A673 (cell line): ENCODE results near the gene PPAN. TPM values are rescaled to one million over a fixed set of nuclear protein-coding genes. Genes with fewer than 3 reads are reported as not detected.

Experiments
- BruUV-seq: library from RNA; stranded (reverse); fragments of 400-500 nt; replicated peaks from 2 replicates; lab custom pipeline; 2021; lab: Mats Ljungman, UMichigan
- CTCF ChIA-PET: fragments of 300-600 bp; sonication (Branson Sonifier 250); formaldehyde crosslinking; loops from one replicate; lab custom pipeline; 2022; ENCODE audit warnings: antibody characterized with exemption; lab: Charles Lee
- POLR2A ChIA-PET: fragments of 300-600 bp; sonication (Branson Sonifier 250); formaldehyde crosslinking; loops from one replicate; lab custom pipeline; 2022; ENCODE audit warnings: antibody characterized with exemption; ENCODE audit not compliant: low non-redundant PET; lab: Charles Lee
- DNase-seq: peaks from one replicate; pipeline ENCODE4 v3.0.0-alpha.2; 2015; ENCODE audit warnings: low spot score
- H3K27ac ChIP-seq: fragments of 200-600 bp; sonication (generic); 2 replicates; pipeline ENCODE4 v1.5.1; 2016; ENCODE audit warnings: mixed run types, low read depth, mild to moderate bottlenecking, mixed read lengths, antibody characterized with exemption, low read length; ENCODE audit not compliant: poor library complexity, severe bottlenecking
- H3K27me3 ChIP-seq: fragments of 200-600 bp; sonication (generic); replicated peaks from 2 replicates; pipeline ENCODE4 v1.6.1; 2017; ENCODE audit warnings: mixed run types, low read depth, mild to moderate bottlenecking, mixed read lengths, antibody characterized with exemption, low read length; ENCODE audit not compliant: insufficient read depth, poor library complexity
- H3K36me3 ChIP-seq: fragments of 200-600 bp; sonication (generic); 2 replicates; pipeline ENCODE4 v1.6.1; 2016; ENCODE audit warnings: mixed run types, mild to moderate bottlenecking, mixed read lengths, antibody characterized with exemption, low read length; ENCODE audit not compliant: insufficient read depth, poor library complexity, severe bottlenecking
- H3K4me1 ChIP-seq: fragments of 200-600 bp; sonication (generic); 2 replicates; pipeline ENCODE4 v1.6.1; 2017; ENCODE audit warnings: mixed run types, mild to moderate bottlenecking, mixed read lengths, antibody characterized with exemption, low read length; ENCODE audit not compliant: insufficient read depth, poor library complexity, severe bottlenecking
- H3K4me3 ChIP-seq: fragments of 200-600 bp; sonication (generic); 2 replicates; pipeline ENCODE4 v1.5.1; 2016; ENCODE audit warnings: low read depth, mixed run types, mild to moderate bottlenecking, mixed read lengths, low read length; ENCODE audit not compliant: poor library complexity, severe bottlenecking
- H3K9me3 ChIP-seq: fragments of 200-600 bp; sonication (generic); 2 replicates; pipeline ENCODE4 v1.6.1; 2016; ENCODE audit warnings: mixed run types, low read depth, mild to moderate bottlenecking, mixed read lengths, antibody characterized with exemption, low read length; ENCODE audit not compliant: poor library complexity, severe bottlenecking
- CTCF ChIP-seq: fragments of 300-800, 200-600 bp; sonication (generic); conservative IDR thresholded peaks from 2 replicates; pipeline ENCODE4 v1.5.1; 2017; ENCODE audit warnings: low read depth, mild to moderate bottlenecking, antibody characterized with exemption, low read length, moderate library complexity, mixed read lengths
- EZH2 ChIP-seq: fragments of 200-600 bp; sonication (generic); IDR thresholded peaks from 2 replicates; pipeline ENCODE4 v1.6.1; 2017; ENCODE audit warnings: borderline replicate concordance, low read depth, mild to moderate bottlenecking, mixed read lengths, antibody characterized with exemption, low read length; ENCODE audit not compliant: poor library complexity, severe bottlenecking
- intact Hi-C: fragments of 100-400 bp; cut with micrococcal nuclease; formaldehyde crosslinking; loops from one replicate; pipeline ENCODE4 v1.10.0; 2022; ENCODE audit not compliant: unreplicated experiment
- total RNA-seq: library from RNA; stranded (reverse); gene quantifications from 2 replicates; pipeline ENCODE4 v1.2.3, GENCODE V29; 2021

The PPAN gene
- total RNA-seq, 1 experiment from 2014 or later: 132 TPM

- Histone ChIP-seq H3K36me3 (no peaks in the 10 kb centered on the region), H3K27ac (no peak overlapping the region), H3K9me3 (no peaks in the 10 kb centered on the region), H3K27me3 (no peaks in the 10 kb centered on the region), H3K4me1 (no peaks in the 10 kb centered on the region), H3K4me3 (no peak overlapping the region)
- BruUV-seq: no TSS peak
- no peak for DNase-seq
- no peak for TF ChIP-seq EZH2
- ChIA-PET CTCF (no interaction called here), POLR2A (no interaction called here)
- intact Hi-C loops: no loop called here
Observed at GRCh38 chr19:10076535-10076934, 29.6 kb upstream of the PPAN start.

DNA sequence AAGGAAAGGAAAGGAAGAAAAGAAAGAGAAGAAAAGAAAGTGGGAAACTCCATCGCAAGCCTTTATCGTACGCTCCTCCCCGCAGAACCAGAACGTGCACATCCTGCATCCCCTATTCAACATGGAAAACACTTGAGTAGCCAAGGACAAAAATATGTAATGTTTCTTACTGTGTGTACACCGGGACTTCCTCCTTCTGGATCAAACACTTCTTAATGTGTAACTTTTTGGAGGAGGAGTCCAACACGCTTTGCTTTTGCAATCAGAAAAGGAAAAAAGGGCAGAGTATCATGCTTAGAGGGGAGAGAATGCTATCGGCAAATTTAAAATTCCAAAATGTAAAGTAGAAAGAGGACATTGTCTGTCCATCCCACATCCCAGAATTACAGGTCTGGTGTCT is 27.8 kb upstream of the PPAN start:
- no peaks in the 10 kb centered on the region for H3K4me1 ChIP-seq
- CTCF ChIA-PET: no interaction called here
- POLR2A ChIA-PET: no interaction called here
- H3K4me3 ChIP-seq: no peak overlapping the region
- no peaks in the 10 kb centered on the region for H3K27me3 ChIP-seq
- TF ChIP-seq EZH2: no peak
- TF ChIP-seq CTCF: no peak
- no peaks in the 10 kb centered on the region for H3K36me3 ChIP-seq
- intact Hi-C loops: no loop called here
- no peak for DNase-seq
- BruUV-seq: no TSS peak
- no peaks in the 10 kb centered on the region for H3K9me3 ChIP-seq
- H3K27ac ChIP-seq: no peak overlapping the region

DNA sequence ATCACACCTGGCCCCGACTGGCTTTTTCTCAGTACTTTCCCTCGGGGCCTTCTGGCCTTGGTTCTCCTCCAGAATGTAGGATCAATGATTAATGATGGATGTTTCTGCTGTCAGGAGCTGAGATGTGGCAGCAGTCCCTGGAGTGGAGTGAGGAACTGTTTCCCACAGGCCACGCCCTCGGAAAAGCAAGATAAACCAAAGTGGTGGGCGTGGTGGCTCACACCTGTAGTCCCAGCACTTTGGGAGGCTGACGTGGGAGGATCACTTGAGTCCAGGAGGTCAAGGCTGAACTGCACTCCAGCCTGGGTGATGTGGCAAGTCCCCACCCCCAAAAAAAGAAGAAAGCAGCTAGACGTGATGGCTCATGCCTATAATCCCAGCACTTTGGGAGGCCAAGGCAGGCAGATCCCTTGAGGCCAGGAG is 27.1 kb upstream of the PPAN start:
- no peaks in the 10 kb centered on the region for H3K36me3 ChIP-seq
- H3K27me3 ChIP-seq: no peaks in the 10 kb centered on the region
- H3K9me3 ChIP-seq: no peaks in the 10 kb centered on the region
- CTCF ChIA-PET: no interaction called here
- H3K4me1 ChIP-seq: no peaks in the 10 kb centered on the region
- POLR2A ChIA-PET: no interaction called here
- no TSS peak for BruUV-seq
- DNase-seq: no peak
- intact Hi-C loops: no loop called here
- no peak overlapping the region for H3K27ac ChIP-seq
- TF ChIP-seq CTCF: no peak
- TF ChIP-seq EZH2: no peak
- H3K4me3 ChIP-seq: no peak overlapping the region

GRCh38 chr19:10083911-10084310 is 22.3 kb upstream of the PPAN start:
- POLR2A ChIA-PET: no interaction called here
- no peak overlapping the region for H3K27ac ChIP-seq
- no TSS peak for BruUV-seq

More at GRCh38 chr19:10083911-10084310, 22.3 kb upstream of the PPAN start:
- no peak for DNase-seq
- peaks cover 4% of the 10 kb centered on the region for H3K4me1 ChIP-seq
- intact Hi-C loops: no loop called here
- CTCF ChIA-PET: no interaction called here
- no peaks in the 10 kb centered on the region for H3K9me3 ChIP-seq
- TF ChIP-seq CTCF (no peak), EZH2 (no peak)
- no peaks in the 10 kb centered on the region for H3K27me3 ChIP-seq
- no peaks in the 10 kb centered on the region for H3K36me3 ChIP-seq
- H3K4me3 ChIP-seq: no peak overlapping the region
